Mononuclear cell (primary cell): Measurements from ENCODE around the gene ARHGAP28. TPM values are rescaled to one million over a fixed set of nuclear protein-coding genes. Genes with fewer than 3 reads are reported as not detected.

Source experiments
- H3K27me3 ChIP-seq: 2 replicates; pipeline ENCODE4 v1.6.0; 2011; ENCODE audit warnings: low read length, control low read depth; ENCODE audit not compliant: insufficient read depth
- H3K4me1 ChIP-seq: 2 replicates; pipeline ENCODE4 v1.5.1; 2011; ENCODE audit warnings: mild to moderate bottlenecking, low read length, control low read depth; ENCODE audit not compliant: insufficient read depth
- H3K4me3 ChIP-seq: 2 replicates; pipeline ENCODE4 v1.5.1; 2011; ENCODE audit warnings: mild to moderate bottlenecking, low read length, moderate library complexity
- H3K9me3 ChIP-seq: 2 replicates; pipeline ENCODE4 v1.5.1; 2011; ENCODE audit warnings: low read depth, mild to moderate bottlenecking, control low read depth, low read length
- total RNA-seq: library from RNA; depleted of rRNA; stranded (reverse); fragments of >200 nt; gene quantifications from one replicate; pipeline ENCODE4 v1.2.3, GENCODE V29; 2012

Gene ARHGAP28
- total RNA-seq, 1 donor: not detected

DNA sequence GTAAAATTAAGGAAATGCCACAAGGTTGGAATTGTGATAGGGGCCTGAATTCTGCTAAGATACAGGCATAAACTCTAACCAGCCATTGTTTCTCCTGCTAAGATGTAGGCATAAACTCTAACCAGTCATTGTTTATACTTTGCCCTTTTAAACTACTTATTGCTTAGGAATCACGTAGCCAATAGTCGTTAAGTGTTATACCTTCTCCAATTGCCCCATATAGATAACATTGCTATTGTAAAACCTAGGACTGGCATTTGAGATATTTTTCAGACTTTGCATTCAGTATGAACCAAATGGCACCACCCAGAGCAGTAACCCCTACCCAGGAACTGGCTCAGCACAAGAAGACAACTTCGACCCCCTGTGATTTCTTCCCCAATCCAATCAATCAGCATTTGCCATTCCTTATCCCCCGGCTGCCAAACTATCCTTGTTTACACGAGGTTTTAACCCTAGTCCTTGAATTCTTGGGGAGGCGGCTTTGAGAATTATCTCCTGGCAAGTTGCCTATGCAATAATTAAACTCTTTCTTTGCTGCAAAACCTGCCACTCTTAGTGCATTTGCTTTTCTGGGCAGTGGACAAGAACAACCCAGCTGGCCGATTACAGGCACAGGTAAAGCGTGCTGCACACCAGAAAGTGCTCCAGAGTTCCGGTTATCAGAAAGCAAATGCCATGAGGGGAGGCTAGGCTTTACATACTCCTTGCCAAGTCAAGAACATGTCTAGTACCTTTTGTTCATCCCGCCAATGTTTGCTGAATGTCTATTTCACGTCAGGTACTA, 220.5 kb downstream of the ARHGAP28 start:
- H3K4me3 ChIP-seq: no peak overlapping the region
- no peaks in the 10 kb centered on the region for H3K9me3 ChIP-seq
- no peaks in the 10 kb centered on the region for H3K4me1 ChIP-seq
- H3K27me3 ChIP-seq: no peaks in the 10 kb centered on the region

GRCh38 chr18:6950641-6951040, 221.1 kb downstream of the ARHGAP28 start:
- Histone ChIP-seq H3K27me3 (no peaks in the 10 kb centered on the region), H3K9me3 (no peaks in the 10 kb centered on the region), H3K4me1 (no peaks in the 10 kb centered on the region), H3K4me3 (no peak overlapping the region)

DNA sequence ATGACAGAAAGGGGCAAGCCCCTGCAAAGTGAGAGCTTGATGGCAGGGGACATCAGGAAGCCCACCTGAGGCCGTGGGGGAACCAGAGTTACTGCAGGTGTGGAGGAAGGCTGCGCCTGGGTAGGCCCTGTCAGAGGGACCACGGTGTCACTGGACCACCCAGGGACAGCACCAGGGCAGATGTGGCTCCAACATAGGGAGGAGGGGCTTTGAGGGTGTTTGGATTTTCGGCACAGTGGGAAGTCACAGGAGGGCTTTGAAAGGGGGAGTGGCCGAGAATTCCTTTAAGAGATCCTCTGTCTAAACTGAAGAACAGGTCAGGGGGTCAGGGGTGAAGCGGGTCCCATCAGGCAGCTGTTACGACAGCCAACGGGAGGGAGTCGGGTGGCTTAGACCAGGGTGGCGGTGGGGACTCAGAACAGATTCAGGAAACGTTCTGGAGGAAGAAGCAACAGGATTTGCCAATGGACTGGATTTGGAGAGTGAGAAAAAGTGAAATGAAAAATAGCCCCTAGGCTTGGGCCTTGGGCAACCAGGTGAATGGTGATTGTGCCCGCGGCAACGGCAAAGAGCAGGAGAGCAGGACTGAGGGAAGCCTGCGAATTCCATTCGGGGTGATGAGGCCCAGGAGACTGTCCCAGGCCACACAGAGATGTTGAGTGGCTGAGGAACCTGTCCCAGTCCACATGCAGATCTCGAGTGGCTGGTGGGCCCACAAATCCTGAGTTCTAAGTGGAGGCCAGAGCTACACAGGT, 222.0 kb downstream of the ARHGAP28 start:
- no peaks in the 10 kb centered on the region for H3K27me3 ChIP-seq
- H3K4me1 ChIP-seq: no peaks in the 10 kb centered on the region
- no peak overlapping the region for H3K4me3 ChIP-seq
- H3K9me3 ChIP-seq: no peaks in the 10 kb centered on the region

DNA sequence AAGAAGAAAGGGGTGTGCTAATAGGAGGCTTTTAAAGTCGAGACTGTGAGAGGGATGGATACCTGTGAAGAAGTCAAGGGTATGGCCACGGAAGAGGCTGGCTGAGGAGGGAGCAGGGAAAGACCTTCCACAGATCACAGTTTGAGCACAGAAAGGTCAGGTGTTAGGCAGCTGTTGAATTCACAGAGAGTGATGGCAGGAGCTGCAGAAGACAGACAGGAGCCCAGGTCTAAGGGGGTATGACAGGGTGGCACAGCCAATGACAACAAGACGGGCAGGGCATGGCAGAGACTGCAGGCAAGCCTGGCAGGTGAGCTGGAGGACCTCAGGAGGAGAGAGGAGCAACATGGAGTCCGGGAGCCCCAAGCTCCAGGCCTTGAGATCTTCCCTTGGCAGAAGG, 225.0 kb downstream of the ARHGAP28 start:
- no peaks in the 10 kb centered on the region for H3K4me1 ChIP-seq
- H3K9me3 ChIP-seq: no peaks in the 10 kb centered on the region
- H3K4me3 ChIP-seq: no peak overlapping the region
- no peaks in the 10 kb centered on the region for H3K27me3 ChIP-seq

DNA sequence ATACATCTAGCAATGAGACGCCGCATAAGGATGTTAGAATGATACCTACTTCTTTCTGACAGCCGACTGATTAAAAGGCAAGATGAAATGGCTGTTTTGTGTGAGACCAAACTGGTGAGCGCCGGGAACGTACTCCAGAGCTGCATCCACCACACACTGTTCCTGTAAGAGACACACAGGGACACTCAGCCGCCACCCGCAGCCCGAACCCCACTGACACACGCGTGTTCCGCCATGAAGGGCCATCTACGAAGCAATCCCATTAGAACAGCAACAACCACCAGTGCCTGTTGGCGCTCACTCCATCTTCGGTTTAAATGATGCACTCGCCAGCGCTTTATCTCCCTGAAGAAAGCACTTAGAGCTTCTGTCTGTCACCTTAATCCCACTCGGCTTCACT, 225.8 kb downstream of the ARHGAP28 start:
- Histone ChIP-seq H3K27me3 (no peaks in the 10 kb centered on the region), H3K4me1 (no peaks in the 10 kb centered on the region), H3K9me3 (no peaks in the 10 kb centered on the region), H3K4me3 (no peak overlapping the region)

DNA sequence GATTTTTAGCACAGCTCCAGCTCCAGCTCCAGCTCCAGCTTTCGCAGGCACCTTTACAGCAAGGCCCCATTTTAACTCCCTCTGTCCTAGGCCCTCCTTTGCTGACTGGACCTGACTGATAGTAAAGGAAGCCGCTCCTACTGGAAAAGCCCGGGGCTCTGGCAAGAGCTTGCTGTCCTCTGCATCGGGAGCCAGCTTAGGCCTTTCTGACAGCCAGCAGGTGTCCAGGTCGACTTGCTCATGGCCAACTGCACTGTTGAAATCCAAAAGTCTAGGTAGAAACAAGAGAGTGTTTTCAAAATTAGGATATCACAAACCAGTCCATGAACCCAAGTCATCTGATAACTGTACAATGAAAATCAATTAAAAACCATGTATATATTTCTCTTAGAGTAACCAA, 227.0 kb downstream of the ARHGAP28 start:
- no peaks in the 10 kb centered on the region for H3K9me3 ChIP-seq
- H3K4me1 ChIP-seq: no peaks in the 10 kb centered on the region
- H3K4me3 ChIP-seq: no peak overlapping the region
- no peaks in the 10 kb centered on the region for H3K27me3 ChIP-seq

DNA sequence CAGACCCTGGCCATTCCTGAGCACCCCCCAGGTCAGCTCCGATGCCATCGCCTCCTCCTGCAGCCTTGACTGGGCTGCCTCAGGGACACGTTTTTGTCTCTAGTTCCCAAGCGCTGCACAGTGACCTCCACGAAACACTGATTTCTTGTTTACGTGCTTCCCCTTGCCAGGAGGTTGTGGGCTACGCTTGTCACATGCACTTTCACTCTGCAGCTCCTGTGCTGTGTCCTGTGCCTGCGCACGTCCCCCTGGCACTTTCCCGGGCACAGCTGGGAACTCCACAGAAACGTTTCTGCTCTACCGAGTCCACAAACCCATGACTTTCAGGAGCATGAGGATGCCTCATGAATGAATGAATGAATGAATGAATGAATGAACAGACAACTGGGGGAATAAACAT, 227.5 kb downstream of the ARHGAP28 start:
- no peaks in the 10 kb centered on the region for H3K4me1 ChIP-seq
- H3K9me3 ChIP-seq: no peaks in the 10 kb centered on the region
- no peak overlapping the region for H3K4me3 ChIP-seq
- H3K27me3 ChIP-seq: no peaks in the 10 kb centered on the region

DNA sequence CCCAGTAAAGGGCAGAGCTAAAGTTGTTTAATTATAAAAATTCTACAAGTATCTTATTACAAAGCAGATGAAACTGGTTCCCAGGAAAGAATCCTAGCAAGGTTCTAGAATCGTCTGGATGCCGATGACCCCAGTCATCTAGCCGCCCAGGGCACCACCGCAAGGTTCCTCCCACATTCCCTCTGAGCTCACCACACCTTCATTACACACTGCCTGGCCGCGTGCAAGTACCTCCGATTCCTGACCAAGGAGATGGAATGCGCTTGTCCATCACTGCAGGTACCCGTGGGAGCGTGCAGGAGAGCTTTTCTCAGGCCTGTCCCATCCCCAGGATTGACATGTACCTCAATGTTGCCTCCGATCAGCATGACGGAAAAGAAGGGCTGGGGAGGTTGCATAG, 229.6 kb downstream of the ARHGAP28 start:
- Histone ChIP-seq H3K27me3 (no peaks in the 10 kb centered on the region), H3K4me1 (no peaks in the 10 kb centered on the region), H3K4me3 (no peak overlapping the region), H3K9me3 (no peaks in the 10 kb centered on the region)

- no peak overlapping the region for H3K4me3 ChIP-seq
- no peaks in the 10 kb centered on the region for H3K4me1 ChIP-seq
- H3K27me3 ChIP-seq: no peaks in the 10 kb centered on the region
- no peaks in the 10 kb centered on the region for H3K9me3 ChIP-seq
Observed at GRCh38 chr18:6960124-6960523, 230.6 kb downstream of the ARHGAP28 start.

DNA sequence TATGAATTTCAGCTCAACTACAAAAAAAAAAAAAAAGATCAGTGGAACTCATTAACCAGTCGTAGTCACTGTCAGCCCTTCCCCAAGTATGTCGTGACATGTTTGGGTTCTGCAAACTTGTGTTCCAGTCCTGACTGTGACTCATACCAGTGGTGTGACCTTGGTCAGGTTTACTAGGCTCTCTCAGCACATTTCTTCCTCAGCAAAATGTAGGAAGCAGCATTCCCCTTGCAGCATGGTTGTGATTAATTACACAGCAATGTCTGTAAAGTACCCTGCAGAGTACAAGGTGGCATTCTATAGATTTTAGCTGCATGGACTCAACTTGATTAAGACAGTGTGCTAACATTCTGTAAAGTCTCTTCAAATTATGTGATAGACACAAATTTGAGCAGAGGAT, 231.1 kb downstream of the ARHGAP28 start:
- Histone ChIP-seq H3K4me1 (no peaks in the 10 kb centered on the region), H3K9me3 (no peaks in the 10 kb centered on the region), H3K27me3 (no peaks in the 10 kb centered on the region), H3K4me3 (no peak overlapping the region)

- Histone ChIP-seq H3K4me1 (no peaks in the 10 kb centered on the region), H3K9me3 (no peaks in the 10 kb centered on the region), H3K27me3 (no peaks in the 10 kb centered on the region), H3K4me3 (no peak overlapping the region)
Observed at GRCh38 chr18:6961331-6961730, 231.8 kb downstream of the ARHGAP28 start.

DNA sequence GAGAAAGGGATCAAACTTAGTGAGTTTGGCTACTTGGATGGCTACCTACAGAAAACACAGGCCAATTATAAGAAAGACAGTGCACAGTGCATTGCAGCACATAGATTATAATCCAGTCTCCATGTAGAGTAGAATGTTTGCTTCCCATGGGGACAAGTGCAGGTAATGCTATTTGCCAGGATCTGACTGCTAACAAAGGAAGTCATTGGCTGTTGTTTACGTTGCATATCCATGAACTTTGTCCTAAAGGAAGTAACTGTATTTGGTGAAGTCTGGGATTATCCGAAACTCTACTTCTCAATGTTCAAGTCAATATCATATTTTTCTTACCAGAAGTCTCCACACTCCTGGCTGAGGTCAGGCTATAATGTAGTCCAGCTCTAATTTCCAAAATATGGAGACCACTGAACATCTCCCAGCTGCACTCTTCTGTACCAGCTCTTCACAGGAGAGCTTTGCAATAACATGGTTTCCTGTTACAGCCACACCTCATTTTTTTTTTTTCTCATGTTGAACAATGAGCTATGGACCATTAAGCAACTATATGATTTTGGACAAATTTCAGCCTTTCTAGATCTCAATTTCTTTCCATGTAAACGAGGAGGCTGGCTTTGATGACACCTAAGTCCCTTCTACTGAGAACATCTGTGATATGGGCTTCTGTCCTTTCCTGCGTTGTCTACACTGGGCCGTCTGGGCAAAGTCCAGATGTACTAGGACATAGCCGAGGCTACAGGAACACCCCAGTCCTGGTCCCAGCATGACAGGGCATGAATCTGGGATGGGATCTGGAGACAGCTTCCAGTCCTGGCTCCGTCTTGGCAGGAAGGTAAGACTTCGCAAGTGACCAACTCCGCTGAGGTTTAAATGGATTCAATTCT, 233.3 kb downstream of the ARHGAP28 start:
- Histone ChIP-seq H3K4me3 (no peak overlapping the region), H3K9me3 (no peaks in the 10 kb centered on the region), H3K4me1 (no peaks in the 10 kb centered on the region), H3K27me3 (no peaks in the 10 kb centered on the region)

DNA sequence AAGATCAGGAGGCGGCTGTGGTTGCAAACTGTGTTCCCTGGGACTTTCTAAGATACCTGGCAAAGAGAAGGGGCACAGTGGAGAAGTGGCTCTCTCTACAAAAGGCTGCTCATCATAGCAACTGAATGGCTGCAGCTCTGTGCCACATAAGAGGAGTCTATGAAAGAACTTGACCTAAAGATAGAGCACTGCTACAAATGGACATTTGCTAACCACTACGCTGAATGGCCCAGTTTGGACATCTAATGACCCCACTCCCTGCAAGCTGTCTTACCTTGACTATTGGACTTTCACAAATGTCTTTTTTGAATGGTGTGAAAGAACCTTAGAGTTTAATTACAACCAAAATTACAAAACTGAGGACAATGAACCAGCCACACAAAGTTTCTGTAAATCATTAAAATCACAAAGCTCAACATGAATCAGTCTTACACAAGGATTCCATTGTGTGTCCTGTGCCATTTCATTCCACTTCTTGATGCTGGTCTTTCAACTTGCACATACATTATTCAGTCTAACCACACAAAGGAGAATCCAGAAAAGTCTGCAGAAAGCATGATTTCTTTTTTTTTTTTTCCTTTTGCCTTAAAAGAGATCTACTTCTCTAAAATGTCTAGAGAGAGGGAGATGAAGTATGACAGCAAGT, 234.1 kb downstream of the ARHGAP28 start:
- no peaks in the 10 kb centered on the region for H3K4me1 ChIP-seq
- no peaks in the 10 kb centered on the region for H3K9me3 ChIP-seq
- no peak overlapping the region for H3K4me3 ChIP-seq
- no peaks in the 10 kb centered on the region for H3K27me3 ChIP-seq
